Measurements from ENCODE around the gene PCBD2.

GRCh38 chr5:134969166-134969565, 64.2 kb downstream of the PCBD2 start:
- no peak for TF ChIP-seq CTCF (IDR thresholded peaks at IDR 0.05; ENCODE audit: low read depth, low read length, missing input control)
- no peak for TF ChIP-seq MAX (IDR thresholded peaks at IDR 0.05)
- no peak for TF ChIP-seq FOXA1 (IDR thresholded peaks at IDR 0.05)
- TF ChIP-seq SP1 (IDR thresholded peaks at IDR 0.05) = no peak
- no peak for TF ChIP-seq TAF1 (conservative IDR thresholded peaks at IDR 0.05)
- TF ChIP-seq RAD21 (IDR thresholded peaks at IDR 0.05) = no peak
- no peak for TF ChIP-seq REST (IDR thresholded peaks at IDR 0.05)
- no peak for TF ChIP-seq RXRA (IDR thresholded peaks at IDR 0.05)
- TF ChIP-seq ZBTB33 (IDR thresholded peaks at IDR 0.05) = no peak
- no peak for TF ChIP-seq YY1 (IDR thresholded peaks at IDR 0.05)
- no peak for TF ChIP-seq NR2F2 (IDR thresholded peaks at IDR 0.05)
- TF ChIP-seq JUND (IDR thresholded peaks at IDR 0.05) = no peak
- TF ChIP-seq EGR1 (IDR thresholded peaks at IDR 0.05; ENCODE audit: low read depth in 2 of 2) = no peak
- TF ChIP-seq HNF4G (IDR thresholded peaks at IDR 0.05) = no peak

Measured in liver (tissue), 3 donors.